Stimulated activated naive B cell treated with anti-CD40 and anti-IgM and Interleukin-4, amounts not matched to agents 10 μg/mL and 1 μg/mL and 100 μg/mL, for 72 hours (primary cell): ENCODE results near the gene IGF2.

Experiments used
- ATAC-seq, 2 donors: fragments of 150-1000 bp; cut with Tn5 transposase; replicated peaks; 2 replicates each; pipeline ENCODE4 v1.10.0; 2021; ENCODE audit warnings: moderate library complexity in 1 of 2
- DNase-seq: peaks from one replicate; pipeline ENCODE4 v3.0.0; 2021
- H3K27ac Mint-ChIP-seq: one replicate; pipeline ENCODE4 v1.8.0; 2022; ENCODE audit warnings: mild to moderate bottlenecking, mixed read lengths
- H3K27me3 Mint-ChIP-seq, 2 donors: one replicate each; pipeline ENCODE4 v1.8.0; 2022; ENCODE audit warnings: mixed read lengths in 2 of 2
- H3K36me3 Mint-ChIP-seq, 2 donors: one replicate each; pipeline ENCODE4 v1.8.0; 2022; ENCODE audit warnings: mixed read lengths in 2 of 2, mild to moderate bottlenecking in 1 of 2
- H3K4me1 Mint-ChIP-seq, 2 donors: one replicate each; pipeline ENCODE4 v1.8.0; 2022; ENCODE audit warnings: mixed read lengths in 2 of 2, mild to moderate bottlenecking in 1 of 2
- H3K4me3 Mint-ChIP-seq, 2 donors: one replicate each; pipeline ENCODE4 v1.8.0; 2022; ENCODE audit warnings: mild to moderate bottlenecking in 2 of 2, mixed read lengths in 2 of 2, moderate library complexity in 1 of 2
- H3K9me3 Mint-ChIP-seq, 2 donors: one replicate each; pipeline ENCODE4 v1.8.0; 2022; ENCODE audit warnings: mixed read lengths in 2 of 2, mild to moderate bottlenecking in 1 of 2

The IGF2 gene

DNA sequence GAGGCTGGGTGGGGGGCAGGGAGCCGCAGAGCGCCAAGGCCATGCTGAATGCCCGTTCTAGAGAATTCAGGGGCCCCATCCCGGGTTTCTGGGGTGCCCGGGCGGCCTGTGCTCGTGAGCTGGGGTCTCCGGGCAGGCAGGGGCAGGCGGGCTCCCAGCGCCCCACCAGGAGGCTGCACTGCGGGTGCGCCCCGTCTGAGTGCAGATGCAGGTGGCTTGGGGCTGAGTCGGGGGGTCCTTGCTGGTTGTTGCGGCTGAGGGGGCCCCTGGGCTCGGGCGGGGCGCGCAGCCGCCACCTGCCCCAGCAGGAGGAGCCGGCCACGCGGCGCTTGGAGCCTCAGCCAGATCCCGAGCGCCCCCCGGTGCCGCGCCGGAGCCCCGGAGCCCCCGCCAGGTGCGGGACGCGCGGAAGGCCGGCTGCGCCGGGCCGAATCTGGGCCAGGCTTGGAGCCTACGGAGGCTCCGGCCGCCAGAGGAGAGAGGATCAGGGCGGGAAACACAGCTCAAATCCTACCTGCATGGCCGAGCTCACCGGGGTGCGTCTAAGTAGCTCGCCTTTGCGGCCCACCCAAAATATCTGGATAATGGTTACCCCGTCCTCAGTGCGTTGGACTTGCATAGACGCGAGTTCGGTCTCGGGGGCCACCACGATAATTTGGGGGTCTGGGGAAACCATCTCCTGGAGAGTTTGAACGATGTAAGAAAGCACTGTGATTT lies 590 bp upstream of the IGF2 start:
- Mint-ChIP-seq H3K4me1 (peaks cover 32 to 57% of the 10 kb centered on the region in 2 donors), H3K36me3 (no peaks in the 10 kb centered on the region), H3K4me3 (peak overlapping the region in 1 of 2 donors; percentile 10), H3K9me3 (no peaks in the 10 kb centered on the region), H3K27ac (peak overlapping the region; percentile 88), H3K27me3 (peaks cover 52 to 85% of the 10 kb centered on the region in 2 donors)
- DNase-seq, result no peak
- no peak for ATAC-seq

DNA sequence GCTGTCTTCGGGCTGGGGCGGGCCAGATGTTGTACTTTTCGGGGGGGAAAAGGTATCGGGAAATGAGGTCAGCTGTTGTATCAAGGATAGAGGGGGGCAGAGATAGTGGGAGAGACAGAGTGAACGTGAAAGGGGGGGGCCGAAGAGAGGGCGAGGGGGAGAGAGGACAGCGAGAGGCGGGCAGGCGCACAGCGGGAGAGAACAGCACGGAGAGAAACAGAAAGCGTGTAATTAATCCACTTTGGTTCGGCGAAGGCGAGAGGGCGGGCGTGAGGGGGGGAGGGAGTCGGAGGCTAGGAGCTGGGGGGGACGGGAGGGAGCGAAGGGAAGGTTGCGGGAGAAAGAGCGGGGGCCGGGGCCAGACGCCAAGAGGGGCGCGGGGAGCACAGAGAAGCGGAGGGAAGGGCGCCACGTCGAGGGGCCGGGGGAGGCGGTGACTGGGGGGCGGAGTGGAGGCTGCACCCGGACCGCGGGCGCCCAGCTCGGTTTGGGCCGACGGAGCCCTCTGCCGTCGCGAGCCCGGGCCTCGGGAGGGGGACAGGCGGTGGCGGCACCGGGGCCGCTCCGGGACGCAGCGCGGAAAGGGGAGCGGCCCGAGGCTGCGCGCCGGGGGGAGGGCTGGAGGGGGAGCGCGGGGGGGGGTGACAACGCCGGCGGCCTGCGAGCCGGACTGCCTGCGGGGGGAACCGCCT lies 612 bp downstream of the IGF2 start:
- Mint-ChIP-seq H3K4me3 (peak overlapping the region; percentile 74 to 75), H3K27ac (peak overlapping the region; percentile 79), H3K4me1 (peaks cover 31 to 47% of the 10 kb centered on the region in 2 donors), H3K36me3 (no peaks in the 10 kb centered on the region), H3K27me3 (peaks cover 59 to 88% of the 10 kb centered on the region in 2 donors), H3K9me3 (no peaks in the 10 kb centered on the region)
- ATAC-seq, result no peak
- no peak for DNase-seq

DNA sequence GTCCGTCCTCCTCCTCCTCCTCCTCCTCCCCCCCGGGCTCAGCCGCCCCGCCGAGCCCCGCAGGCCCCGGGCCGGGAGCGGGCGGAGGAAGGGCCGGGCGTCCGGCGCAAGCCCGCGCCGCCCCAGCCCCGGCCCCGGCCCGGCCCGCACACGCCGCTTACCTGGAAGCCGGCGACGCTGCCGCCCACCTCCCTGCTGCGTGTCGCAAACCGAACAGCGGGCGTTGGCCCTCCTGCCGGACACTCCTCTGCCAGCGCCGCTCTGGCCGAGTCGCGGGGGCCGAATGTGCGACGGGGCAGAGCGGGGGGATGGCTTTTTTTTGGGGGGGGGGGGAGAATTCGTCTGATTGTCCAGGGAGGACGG lies 1.1 kb downstream of the IGF2 start:
- Mint-ChIP-seq H3K4me3 (peak overlapping the region; percentile 74 to 75), H3K4me1 (peaks cover 30 to 42% of the 10 kb centered on the region in 2 donors), H3K9me3 (no peaks in the 10 kb centered on the region), H3K27ac (peak overlapping the region; percentile 25), H3K36me3 (no peaks in the 10 kb centered on the region), H3K27me3 (peaks cover 61 to 88% of the 10 kb centered on the region in 2 donors)
- DNase-seq (no peak), ATAC-seq (no peak)

DNA sequence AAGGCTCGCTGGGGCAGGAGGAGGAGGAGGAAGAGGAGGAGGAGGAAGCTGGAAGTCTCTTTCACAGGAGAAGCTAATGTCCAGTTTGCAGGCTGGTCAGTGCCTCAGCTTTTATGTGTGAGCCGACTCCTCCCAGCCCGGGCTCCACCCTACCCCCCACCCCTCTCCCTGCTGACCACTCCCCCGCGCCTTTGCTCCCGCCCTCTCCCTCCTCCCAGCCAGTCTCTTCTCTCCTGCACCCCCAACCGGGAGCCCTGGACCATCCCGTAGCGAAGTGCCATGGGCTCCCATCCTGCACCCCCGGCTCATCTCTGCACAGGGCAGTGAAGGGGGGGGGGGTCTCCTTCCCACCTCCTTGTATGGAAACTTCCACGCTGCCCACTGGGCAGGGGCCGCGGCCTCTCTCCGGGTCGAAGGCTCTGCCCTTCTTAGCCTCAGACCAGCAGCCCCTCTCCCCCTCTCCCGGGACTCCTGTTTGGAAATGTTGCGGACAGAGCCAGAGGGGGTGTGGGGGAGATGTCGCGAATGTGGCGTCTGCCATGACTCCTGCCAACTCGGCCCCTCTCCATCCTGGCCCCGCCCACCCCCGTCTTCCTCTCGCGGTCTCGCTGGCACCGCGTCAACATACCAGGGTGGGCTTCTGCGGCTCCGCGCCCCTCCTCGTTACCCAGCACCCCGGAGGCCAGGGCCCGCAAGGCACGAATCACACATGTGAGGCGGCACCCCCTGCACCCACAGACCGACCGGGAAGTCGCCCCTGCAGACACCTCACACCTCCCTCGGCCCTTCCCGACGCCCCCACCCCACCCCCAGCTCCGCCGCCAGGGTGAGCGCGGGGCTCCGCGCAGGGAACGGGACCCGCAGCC lies 1.8 kb downstream of the IGF2 start:
- Mint-ChIP-seq H3K4me1 (peaks cover 24 to 35% of the 10 kb centered on the region in 2 donors), H3K36me3 (no peaks in the 10 kb centered on the region), H3K27me3 (peaks cover 67 to 88% of the 10 kb centered on the region in 2 donors), H3K4me3 (peak overlapping the region in 1 of 2 donors; percentile 64), H3K27ac (peak overlapping the region; percentile 59), H3K9me3 (no peaks in the 10 kb centered on the region)
- ATAC-seq (no peak), DNase-seq (no peak)

DNA sequence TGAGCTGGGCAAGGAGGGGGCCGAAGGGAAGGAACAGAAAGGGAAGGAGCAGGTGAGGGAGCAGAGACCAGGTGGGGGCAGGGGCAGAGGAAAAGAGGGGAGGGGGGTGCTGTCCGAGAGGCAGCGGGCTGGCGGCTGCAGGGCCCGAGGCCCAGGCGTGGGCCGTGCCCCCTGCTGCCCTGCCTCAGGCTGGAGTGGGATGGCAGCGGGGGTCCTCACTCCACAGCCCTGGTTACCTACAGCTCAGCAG lies 2.3 kb downstream of the IGF2 start:
- Mint-ChIP-seq H3K9me3 (peaks cover 0 to under 1% of the 10 kb centered on the region in 2 donors), H3K36me3 (no peaks in the 10 kb centered on the region), H3K27ac (no peak overlapping the region), H3K4me1 (peaks cover 22 to 30% of the 10 kb centered on the region in 2 donors), H3K27me3 (peaks cover 65 to 88% of the 10 kb centered on the region in 2 donors), H3K4me3 (peak overlapping the region; percentile 3 to 36)
- DNase-seq (no peak), ATAC-seq (no peak)

DNA sequence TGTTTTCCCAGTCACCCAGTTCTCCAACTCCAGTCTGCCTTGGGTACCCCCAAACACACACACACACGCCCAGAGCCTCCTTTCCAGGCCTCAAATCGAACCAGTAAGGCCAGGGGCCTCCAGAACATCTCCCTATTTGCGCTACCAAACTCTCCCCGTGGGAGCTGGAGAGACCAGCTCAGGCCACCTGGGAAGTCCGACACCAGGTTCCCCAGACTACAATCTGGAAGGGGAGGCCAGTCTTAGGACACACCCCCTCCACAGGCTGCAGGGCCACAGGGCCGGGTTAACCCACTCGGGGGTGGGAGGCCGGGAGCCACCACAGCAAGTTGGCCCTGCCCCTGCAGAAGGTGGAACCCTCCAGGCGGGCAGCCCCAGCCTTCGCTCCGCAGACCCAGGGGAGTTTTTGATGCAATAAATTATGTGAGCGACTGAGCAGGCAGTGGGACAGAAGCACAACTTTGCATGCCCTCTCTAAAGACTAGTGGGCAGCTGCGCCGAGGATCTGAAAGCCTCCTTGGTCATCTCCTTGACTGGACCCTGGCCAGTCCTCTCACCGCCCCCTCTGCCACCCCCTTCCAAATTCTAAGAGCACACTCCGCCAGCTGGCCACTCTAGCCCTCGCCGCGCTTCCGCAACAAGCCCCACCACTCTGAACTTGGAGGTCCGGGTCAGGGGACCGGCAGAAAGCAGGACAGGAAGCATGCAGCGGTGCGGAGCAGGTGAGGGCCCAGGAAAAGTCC lies 2.8 kb downstream of the IGF2 start:
- Mint-ChIP-seq H3K4me3 (peak overlapping the region; percentile 3 to 36), H3K4me1 (peaks cover 23 to 30% of the 10 kb centered on the region in 2 donors), H3K27me3 (peaks cover 66 to 88% of the 10 kb centered on the region in 2 donors), H3K36me3 (no peaks in the 10 kb centered on the region), H3K9me3 (peaks cover 5 to 6% of the 10 kb centered on the region in 2 donors), H3K27ac (no peak overlapping the region)
- peak; percentile 34 to 43 for ATAC-seq
- no peak for DNase-seq

DNA sequence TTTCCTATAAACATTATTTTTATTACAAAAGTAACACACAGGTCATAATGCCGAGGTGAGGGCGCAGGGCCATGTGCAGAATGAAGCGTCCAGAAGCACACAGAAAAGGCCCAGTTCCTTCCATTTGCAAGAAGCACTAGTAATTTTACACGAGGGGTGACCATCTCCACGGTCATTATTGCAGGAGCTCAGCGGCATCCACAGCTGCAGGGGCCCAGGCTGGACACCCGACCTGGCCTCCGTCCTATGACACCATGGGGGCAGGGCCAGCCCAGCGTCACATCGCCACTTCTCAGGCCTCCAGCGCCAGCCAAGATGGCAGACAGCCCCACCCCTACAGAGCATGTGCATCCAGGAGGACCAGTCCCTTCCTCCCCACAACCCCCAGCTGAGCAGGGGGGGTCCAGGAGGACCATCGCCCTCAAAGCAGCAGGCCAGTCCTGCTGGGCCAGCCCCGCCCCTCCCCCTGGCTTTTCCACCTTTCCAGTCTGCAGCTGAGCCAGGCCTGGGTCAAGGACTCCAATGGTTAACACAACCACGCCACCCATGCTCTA lies 3.5 kb downstream of the IGF2 start:
- H3K36me3 Mint-ChIP-seq, result no peaks in the 10 kb centered on the region
- H3K9me3 Mint-ChIP-seq, result peaks cover 8 to 10% of the 10 kb centered on the region in 2 donors
- H3K4me1 Mint-ChIP-seq, result peaks cover 20 to 24% of the 10 kb centered on the region in 2 donors
- no peak for DNase-seq
- H3K4me3 Mint-ChIP-seq, result no peak overlapping the region
- H3K27me3 Mint-ChIP-seq, result peaks cover 66 to 88% of the 10 kb centered on the region in 2 donors
- no peak overlapping the region for H3K27ac Mint-ChIP-seq
- no peak for ATAC-seq

DNA sequence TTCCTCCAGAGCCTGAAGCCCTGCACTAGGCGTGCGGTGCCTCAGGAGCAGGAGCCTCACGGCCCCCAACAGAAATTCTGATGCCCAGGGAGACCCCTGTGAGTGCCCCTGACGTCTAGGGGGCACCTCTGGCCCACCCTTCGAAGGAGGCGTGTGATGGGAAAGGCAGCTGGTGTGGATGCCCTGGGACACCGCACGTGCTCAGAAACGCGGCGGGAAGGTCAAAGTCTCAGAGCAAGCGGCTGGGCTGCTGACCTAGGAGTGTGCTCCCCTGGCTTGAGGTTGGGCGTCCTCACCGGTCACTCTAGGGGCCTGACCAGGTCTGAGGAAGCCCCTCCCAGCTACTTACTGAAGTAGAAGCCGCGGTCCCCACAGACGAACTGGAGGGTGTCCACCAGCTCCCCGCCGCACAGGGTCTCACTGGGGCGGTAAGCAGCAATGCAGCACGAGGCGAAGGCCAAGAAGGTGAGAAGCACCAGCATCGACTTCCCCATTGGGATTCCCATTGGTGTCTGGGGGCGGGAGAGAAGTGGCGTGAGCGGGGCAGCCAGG lies 4.1 kb downstream of the IGF2 start:
- Mint-ChIP-seq H3K4me3 (no peak overlapping the region), H3K4me1 (peaks cover 20 to 24% of the 10 kb centered on the region in 2 donors), H3K9me3 (peaks cover 8 to 10% of the 10 kb centered on the region in 2 donors), H3K36me3 (no peaks in the 10 kb centered on the region), H3K27ac (no peak overlapping the region), H3K27me3 (peaks cover 66 to 81% of the 10 kb centered on the region in 2 donors)
- DNase-seq (no peak), ATAC-seq (no peak)

DNA sequence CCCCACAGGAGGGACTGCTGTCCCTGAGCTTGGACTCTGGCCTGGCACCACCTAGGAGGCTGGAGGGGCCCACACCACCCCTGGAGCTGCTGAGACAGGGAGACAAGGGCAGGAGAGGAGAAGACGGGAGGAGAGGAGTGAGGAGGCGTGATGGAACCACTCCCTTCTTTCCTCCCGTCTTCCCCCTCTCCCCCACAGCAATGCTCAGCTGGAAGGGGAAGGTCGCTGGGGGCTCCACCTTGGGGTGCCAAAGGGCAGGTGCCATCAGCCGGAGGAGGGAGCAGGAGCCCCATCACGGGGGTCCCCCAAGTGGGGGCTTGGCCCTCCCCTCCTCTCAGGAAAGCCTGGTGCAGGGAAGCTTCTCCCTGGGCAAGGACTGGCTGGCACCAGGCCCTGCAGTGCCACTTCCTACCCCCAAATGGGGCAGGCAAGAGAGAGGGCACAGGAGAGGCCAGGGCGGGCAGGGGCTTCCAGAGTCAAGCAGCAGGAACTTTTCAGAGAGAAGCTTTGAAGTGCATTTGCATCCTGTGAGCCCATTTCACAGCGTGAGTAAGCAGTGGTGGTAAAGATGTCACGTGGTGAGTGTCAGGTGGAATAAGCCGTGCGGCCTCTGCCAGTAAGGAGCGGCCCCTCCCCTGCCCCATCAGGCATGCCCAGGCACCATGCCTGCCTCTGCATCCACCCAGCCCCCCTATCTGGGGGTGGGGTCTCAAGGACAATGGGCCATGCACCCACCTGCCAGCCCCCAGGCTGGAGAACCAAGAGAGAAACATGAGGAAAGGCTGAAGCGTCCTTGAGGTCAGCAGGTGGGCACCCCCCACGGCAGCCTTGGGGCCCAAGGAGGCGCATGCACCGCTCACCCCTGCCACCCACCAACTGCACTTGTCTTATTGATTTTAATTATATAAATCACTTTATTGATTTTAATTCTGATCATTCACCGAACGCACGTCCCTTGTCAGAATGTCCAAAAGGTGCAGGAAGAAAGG lies 4.9 kb downstream of the IGF2 start:
- Mint-ChIP-seq H3K36me3 (no peaks in the 10 kb centered on the region), H3K27me3 (peaks cover 70 to 83% of the 10 kb centered on the region in 2 donors), H3K27ac (no peak overlapping the region), H3K4me3 (no peak overlapping the region), H3K9me3 (peaks cover 8 to 10% of the 10 kb centered on the region in 2 donors), H3K4me1 (peaks cover 20 to 24% of the 10 kb centered on the region in 2 donors)
- no peak for ATAC-seq
- DNase-seq, result no peak

DNA sequence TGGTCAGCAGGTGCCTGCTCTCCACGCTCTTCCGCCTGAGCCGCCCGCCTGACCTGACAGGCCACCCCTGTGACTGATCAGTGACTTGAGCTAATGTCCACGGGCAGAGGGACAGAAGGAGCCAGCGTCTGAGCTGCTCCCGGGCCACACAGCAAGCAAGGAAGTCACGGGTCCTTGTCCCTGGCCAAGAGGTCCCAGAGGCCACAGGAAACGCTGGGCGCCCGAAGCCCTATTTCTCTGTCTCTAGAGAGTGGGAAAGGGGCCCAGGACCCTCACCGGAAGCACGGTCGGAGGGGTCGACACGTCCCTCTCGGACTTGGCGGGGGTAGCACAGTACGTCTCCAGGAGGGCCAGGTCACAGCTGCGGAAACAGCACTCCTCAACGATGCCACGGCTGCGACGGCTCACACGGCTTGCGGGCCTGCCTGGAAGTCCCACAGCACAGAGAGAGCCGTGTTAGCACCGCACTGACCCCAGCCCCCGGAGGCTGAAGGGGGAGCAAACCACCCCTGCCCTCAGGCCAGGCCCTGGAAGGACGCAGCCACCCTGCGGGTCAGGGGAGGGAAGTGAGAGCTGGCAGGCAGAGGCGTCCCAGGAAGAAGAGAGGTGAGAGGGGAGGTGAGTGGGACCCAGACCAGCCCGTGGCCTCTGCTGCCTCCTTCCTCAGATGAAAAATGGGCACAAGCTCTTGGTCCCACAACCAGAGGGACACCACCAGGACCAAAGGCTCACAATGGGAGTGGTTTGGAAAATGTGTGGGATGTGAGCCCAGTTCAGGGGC lies 5.8 kb downstream of the IGF2 start:
- Mint-ChIP-seq H3K9me3 (peaks cover 8 to 10% of the 10 kb centered on the region in 2 donors), H3K27ac (no peak overlapping the region), H3K4me3 (no peak overlapping the region), H3K27me3 (peaks cover 74 to 85% of the 10 kb centered on the region in 2 donors), H3K4me1 (peaks cover 20 to 23% of the 10 kb centered on the region in 2 donors), H3K36me3 (no peaks in the 10 kb centered on the region)
- no peak for DNase-seq
- ATAC-seq, result no peak

DNA sequence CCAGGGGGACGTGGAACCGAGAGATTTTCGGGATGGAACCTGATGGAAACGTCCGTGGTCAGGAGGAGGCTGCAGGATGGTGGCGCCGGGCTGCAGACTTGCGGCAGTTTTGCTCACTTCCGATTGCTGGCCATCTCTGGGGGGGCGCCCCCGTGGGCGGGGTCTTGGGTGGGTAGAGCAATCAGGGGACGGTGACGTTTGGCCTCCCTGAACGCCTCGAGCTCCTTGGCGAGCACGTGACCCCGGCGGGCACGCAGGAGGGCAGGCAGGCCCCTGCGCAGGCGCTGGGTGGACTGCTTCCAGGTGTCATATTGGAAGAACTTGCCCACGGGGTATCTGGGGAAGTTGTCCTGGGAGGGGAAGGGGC lies 6.3 kb downstream of the IGF2 start:
- Mint-ChIP-seq H3K27ac (no peak overlapping the region), H3K4me1 (peaks cover 19% of the 10 kb centered on the region in 2 donors), H3K4me3 (no peak overlapping the region), H3K9me3 (peaks cover 8 to 10% of the 10 kb centered on the region in 2 donors), H3K27me3 (peaks cover 73 to 79% of the 10 kb centered on the region in 2 donors), H3K36me3 (no peaks in the 10 kb centered on the region)
- ATAC-seq (no peak), DNase-seq (no peak)

DNA sequence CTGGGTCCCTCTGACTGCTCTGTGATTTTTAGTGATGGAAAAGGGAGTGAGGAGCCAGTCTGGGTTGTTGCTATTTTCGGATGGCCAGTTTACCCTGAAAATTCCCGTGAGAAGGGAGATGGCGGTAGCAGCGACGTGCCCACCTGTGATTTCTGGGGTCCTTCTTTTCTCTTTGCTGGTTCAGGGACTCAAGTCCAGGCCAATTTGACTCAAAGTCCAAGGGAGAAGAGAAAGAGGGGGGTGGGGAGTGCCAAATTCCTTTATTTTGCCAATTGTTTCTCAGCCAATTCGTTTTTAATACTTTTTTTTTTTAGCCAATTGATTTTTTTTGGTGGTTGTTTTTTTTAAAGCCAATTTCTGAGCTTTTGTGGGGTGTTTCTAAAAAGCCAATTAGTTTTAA lies 6.9 kb downstream of the IGF2 start:
- Mint-ChIP-seq H3K36me3 (no peaks in the 10 kb centered on the region), H3K27me3 (peaks cover 73 to 78% of the 10 kb centered on the region in 2 donors), H3K9me3 (peaks cover 8 to 10% of the 10 kb centered on the region in 2 donors), H3K4me1 (peaks cover 13% of the 10 kb centered on the region in 2 donors), H3K27ac (peak overlapping the region; percentile 3), H3K4me3 (no peak overlapping the region)
- DNase-seq, result no peak
- no peak for ATAC-seq
